Measurements from ENCODE around the gene ASS1. TPM values are rescaled to one million over a fixed set of nuclear protein-coding genes. Genes with fewer than 3 reads are reported as not detected.

The ASS1 gene
- total RNA-seq, 1 donor from 2014 or later: 117 TPM

GRCh38 chr9:130541533-130541932 lies 96.8 kb downstream of the ASS1 start:
- Mint-ChIP-seq H3K27ac (ENCODE audit: unreplicated experiment) (no peak overlapping the region), H3K9me3 (ENCODE audit: unreplicated experiment) (no peaks in the 10 kb centered on the region), H3K4me1 (ENCODE audit: low read depth, unreplicated experiment) (peaks cover 2% of the 10 kb centered on the region), H3K36me3 (ENCODE audit: low read depth, unreplicated experiment) (no peaks in the 10 kb centered on the region), H3K27me3 (ENCODE audit: low read depth, unreplicated experiment) (peaks cover 45% of the 10 kb centered on the region), H3K4me3 (ENCODE audit: unreplicated experiment) (no peak overlapping the region)
- Histone ChIP-seq H2AFZ (ENCODE audit: low read depth, low read length) (no peak overlapping the region), H3K36me3 (ENCODE audit: insufficient read depth, low read length) (no peaks in the 10 kb centered on the region), H3K4me2 (ENCODE audit: low read length) (no peak overlapping the region), H3K79me2 (ENCODE audit: insufficient read depth, low read length) (no peaks in the 10 kb centered on the region), H3K27ac (ENCODE audit: low read depth, low read length) (no peak overlapping the region), H3K27me3 (ENCODE audit: insufficient read depth, low read length) (peaks cover 21% of the 10 kb centered on the region), H3K9me3 (ENCODE audit: insufficient read depth, low read depth, low read length) (no peaks in the 10 kb centered on the region), H3K4me1 (ENCODE audit: insufficient read depth, low read length) (peaks cover 4% of the 10 kb centered on the region), H3K9ac (ENCODE audit: low read length) (no peak overlapping the region), H4K20me1 (ENCODE audit: insufficient read depth, low read length) (no peaks in the 10 kb centered on the region), H3K4me3 (ENCODE audit: insufficient read depth, low read depth, low read length) (no peak overlapping the region)
- TF ChIP-seq CTCF (IDR thresholded peaks at IDR 0.05; ENCODE audit: insufficient read depth, low read depth, low read length) (no peak), EZH2 (IDR thresholded peaks at IDR 0.05; ENCODE audit: insufficient read depth, low read length) (no peak)
- no peak for DNase-seq (ENCODE audit: low read depth)
- no peak for FAIRE-seq

- Histone ChIP-seq H3K79me2 (ENCODE audit: insufficient read depth, low read length) (no peaks in the 10 kb centered on the region), H3K4me3 (ENCODE audit: insufficient read depth, low read depth, low read length) (no peak overlapping the region), H3K9ac (ENCODE audit: low read length) (no peak overlapping the region), H3K36me3 (ENCODE audit: insufficient read depth, low read length) (no peaks in the 10 kb centered on the region), H3K4me1 (ENCODE audit: insufficient read depth, low read length) (peaks cover 4% of the 10 kb centered on the region), H3K27ac (ENCODE audit: low read depth, low read length) (no peak overlapping the region), H3K4me2 (ENCODE audit: low read length) (no peak overlapping the region), H4K20me1 (ENCODE audit: insufficient read depth, low read length) (no peaks in the 10 kb centered on the region), H3K9me3 (ENCODE audit: insufficient read depth, low read depth, low read length) (no peaks in the 10 kb centered on the region), H3K27me3 (ENCODE audit: insufficient read depth, low read length) (peaks cover 16% of the 10 kb centered on the region), H2AFZ (ENCODE audit: low read depth, low read length) (no peak overlapping the region)
- Mint-ChIP-seq H3K9me3 (ENCODE audit: unreplicated experiment) (no peaks in the 10 kb centered on the region), H3K36me3 (ENCODE audit: low read depth, unreplicated experiment) (no peaks in the 10 kb centered on the region), H3K27me3 (ENCODE audit: low read depth, unreplicated experiment) (peaks cover 43% of the 10 kb centered on the region), H3K4me1 (ENCODE audit: low read depth, unreplicated experiment) (peaks cover 2% of the 10 kb centered on the region), H3K27ac (ENCODE audit: unreplicated experiment) (no peak overlapping the region), H3K4me3 (ENCODE audit: unreplicated experiment) (no peak overlapping the region)
- DNase-seq (ENCODE audit: low read depth) (no peak), FAIRE-seq (no peak)
- TF ChIP-seq EZH2 (IDR thresholded peaks at IDR 0.05; ENCODE audit: insufficient read depth, low read length): no peak
Observed at GRCh38 chr9:130542038-130542437, 97.3 kb downstream of the ASS1 start.

GRCh38 chr9:130542457-130543228 lies 97.9 kb downstream of the ASS1 start:
- H3K36me3 Mint-ChIP-seq (ENCODE audit: low read depth, unreplicated experiment): no peaks in the 10 kb centered on the region
- DNase-seq (ENCODE audit: low read depth): no peak
- H3K27me3 ChIP-seq (ENCODE audit: insufficient read depth, low read length): peaks cover 12% of the 10 kb centered on the region
- H4K20me1 ChIP-seq (ENCODE audit: insufficient read depth, low read length): no peaks in the 10 kb centered on the region
- H3K4me1 Mint-ChIP-seq (ENCODE audit: low read depth, unreplicated experiment): peaks cover under 1% of the 10 kb centered on the region
- no peak overlapping the region for H3K27ac ChIP-seq (ENCODE audit: low read depth, low read length)
- no peak overlapping the region for H2AFZ ChIP-seq (ENCODE audit: low read depth, low read length)
- TF ChIP-seq CTCF (IDR thresholded peaks at IDR 0.05; ENCODE audit: insufficient read depth, low read depth, low read length) (no peak), EZH2 (IDR thresholded peaks at IDR 0.05; ENCODE audit: insufficient read depth, low read length) (no peak)
- H3K79me2 ChIP-seq (ENCODE audit: insufficient read depth, low read length): no peaks in the 10 kb centered on the region
- peaks cover 4% of the 10 kb centered on the region for H3K4me1 ChIP-seq (ENCODE audit: insufficient read depth, low read length)
- H3K9me3 ChIP-seq (ENCODE audit: insufficient read depth, low read depth, low read length): no peaks in the 10 kb centered on the region
- no peak overlapping the region for H3K4me2 ChIP-seq (ENCODE audit: low read length)
- peaks cover 41% of the 10 kb centered on the region for H3K27me3 Mint-ChIP-seq (ENCODE audit: low read depth, unreplicated experiment)
- H3K4me3 ChIP-seq (ENCODE audit: insufficient read depth, low read depth, low read length): no peak overlapping the region
- no peak overlapping the region for H3K4me3 Mint-ChIP-seq (ENCODE audit: unreplicated experiment)
- H3K9me3 Mint-ChIP-seq (ENCODE audit: unreplicated experiment): no peaks in the 10 kb centered on the region
- no peak overlapping the region for H3K9ac ChIP-seq (ENCODE audit: low read length)
- FAIRE-seq: no peak
- H3K27ac Mint-ChIP-seq (ENCODE audit: unreplicated experiment): no peak overlapping the region
- no peaks in the 10 kb centered on the region for H3K36me3 ChIP-seq (ENCODE audit: insufficient read depth, low read length)

Measured in astrocyte (in vitro differentiated cells and primary cell).